Common myeloid progenitor, CD34-positive (primary cell): Measurements from ENCODE around the gene STEAP2.

ENCODE experiments used
- CTCF ChIA-PET: fragments of 350-600 bp; sonication (Branson Sonifier 250); formaldehyde crosslinking; loops from one replicate; lab custom pipeline; 2021; ENCODE audit warnings: antibody characterized with exemption; lab: Charles Lee
- POLR2A ChIA-PET: fragments of 350-600 bp; sonication (Branson Sonifier 250); formaldehyde crosslinking; loops from one replicate; lab custom pipeline; 2021; ENCODE audit warnings: antibody characterized with exemption; lab: Charles Lee
- DNase-seq, 3 donors: peaks; one replicate each; pipeline versions ENCODE4 v3.0.0 to v3.0.0-alpha.2; 2013
- H3K27ac ChIP-seq, 2 experiments: 1 replicate in 1 of 2; 2 replicates in 1 of 2; pipeline ENCODE4 v1.7.0; 2013; ENCODE audit warnings: inconsistent platforms in 2 of 2, low read length in 2 of 2, mild to moderate bottlenecking in 2 of 2, low read depth in 1 of 2, moderate library complexity in 1 of 2; ENCODE audit not compliant: severe bottlenecking in 2 of 2, insufficient read depth in 1 of 2, poor library complexity in 1 of 2
- H3K27me3 ChIP-seq, 5 experiments: replicated peaks in 2 of 5; 1 replicate in 3 of 5; 2 replicates in 2 of 5; pipeline versions ENCODE4 v1.6.1 to v1.7.0; 2013; ENCODE audit warnings: low read length in 4 of 5, mild to moderate bottlenecking in 2 of 5, moderate library complexity in 2 of 5, inconsistent platforms in 1 of 5; ENCODE audit not compliant: insufficient read depth in 5 of 5, control insufficient read depth in 4 of 5
- H3K36me3 ChIP-seq, 4 experiments: 1 replicate in 2 of 4; 2 replicates in 2 of 4; pipeline versions ENCODE4 v1.6.1 to v1.7.0; 2013; ENCODE audit warnings: low read length in 3 of 4, control low read depth in 1 of 4, mild to moderate bottlenecking in 1 of 4; ENCODE audit not compliant: control insufficient read depth in 4 of 4, insufficient read depth in 4 of 4
- H3K4me1 ChIP-seq, 4 experiments: 1 replicate in 3 of 4; 2 replicates in 1 of 4; pipeline versions ENCODE4 v1.6.1 to v1.7.1; 2013; ENCODE audit warnings: low read length in 3 of 4, mild to moderate bottlenecking in 3 of 4, control low read depth in 1 of 4, inconsistent platforms in 1 of 4, moderate library complexity in 1 of 4; ENCODE audit not compliant: control insufficient read depth in 4 of 4, insufficient read depth in 4 of 4; ENCODE audit errors: control extremely low read depth in 1 of 4
- H3K4me3 ChIP-seq, 7 experiments: 1 replicate in 4 of 7; 2 replicates in 3 of 7; pipeline versions ENCODE4 v1.5.1 to v1.7.0; 2013; ENCODE audit warnings: mild to moderate bottlenecking in 7 of 7, low read length in 6 of 7, moderate library complexity in 6 of 7, inconsistent platforms in 2 of 7, low read depth in 2 of 7, control low read depth in 1 of 7; ENCODE audit not compliant: insufficient read depth in 4 of 7, control insufficient read depth in 1 of 7; ENCODE audit errors: extremely low read depth in 1 of 7
- H3K9me3 ChIP-seq, 5 experiments: 1 replicate in 4 of 5; 2 replicates in 1 of 5; pipeline versions ENCODE4 v1.6.1 to v1.7.1; 2013; ENCODE audit warnings: low read length in 4 of 5, mild to moderate bottlenecking in 2 of 5, inconsistent platforms in 1 of 5, low read depth in 1 of 5, moderate library complexity in 1 of 5; ENCODE audit not compliant: control insufficient read depth in 4 of 5, insufficient read depth in 2 of 5; ENCODE audit errors: control extremely low read depth in 1 of 5
- WGBS: methylation state at CpG from one replicate; pipeline ENCODE4 v1.1.5; 2013; ENCODE audit not compliant: insufficient coverage; 5-methylcytosine and 5-hydroxymethylcytosine counted together

The STEAP2 gene

GRCh38 chr7:90222811-90223725, 11.5 kb downstream of the STEAP2 start:
- Histone ChIP-seq H3K9me3 (peaks cover 0 to 1% (median 0%) of the 10 kb centered on the region in 5 experiments), H3K4me3 (no peak overlapping the region), H3K4me1 (no peaks in the 10 kb centered on the region), H3K27ac (no peak overlapping the region), H3K27me3 (peaks cover 0 to 2% (median 0%) of the 10 kb centered on the region in 5 experiments), H3K36me3 (no peaks in the 10 kb centered on the region)
- DNase-seq: no peak
- CTCF ChIA-PET: interaction anchor here (1.0 to 1.7 kb wide), 2 partner anchors 12 to 188 kb away, joined by 3 to 4 read pairs; partner anchors contain the start of gene STEAP2
- WGBS: 100% methylated on average over 3 of the region's 5 CpGs
- POLR2A ChIA-PET: no interaction called here

GRCh38 chr7:90224195-90224594, 12.7 kb downstream of the STEAP2 start:
- Histone ChIP-seq H3K4me3 (no peak overlapping the region), H3K36me3 (no peaks in the 10 kb centered on the region), H3K27me3 (peaks cover 0 to 2% (median 0%) of the 10 kb centered on the region in 5 experiments), H3K4me1 (no peaks in the 10 kb centered on the region), H3K27ac (no peak overlapping the region), H3K9me3 (peaks cover 0 to 1% (median 0%) of the 10 kb centered on the region in 5 experiments)
- POLR2A ChIA-PET: no interaction called here
- 77% methylated on average over 3 of the region's 3 CpGs for WGBS
- CTCF ChIA-PET: no interaction called here
- no peak for DNase-seq

- 100% methylated on average over 2 of the region's 3 CpGs for WGBS
- H3K27me3 ChIP-seq: peaks cover 0 to 2% (median 0%) of the 10 kb centered on the region in 5 experiments
- H3K36me3 ChIP-seq: no peaks in the 10 kb centered on the region
- peaks cover 0 to 1% (median 0%) of the 10 kb centered on the region in 5 experiments for H3K9me3 ChIP-seq
- H3K4me3 ChIP-seq: no peak overlapping the region
- no peak for DNase-seq
- H3K27ac ChIP-seq: no peak overlapping the region
- ChIA-PET CTCF (no interaction called here), POLR2A (no interaction called here)
- H3K4me1 ChIP-seq: no peaks in the 10 kb centered on the region
Observed at GRCh38 chr7:90225181-90225580, 13.6 kb downstream of the STEAP2 start.

- DNase-seq: no peak
- Histone ChIP-seq H3K9me3 (peaks cover 0 to 1% (median 0%) of the 10 kb centered on the region in 5 experiments), H3K36me3 (no peaks in the 10 kb centered on the region), H3K27me3 (peaks cover 0 to 2% (median 0%) of the 10 kb centered on the region in 5 experiments), H3K4me3 (no peak overlapping the region), H3K4me1 (no peaks in the 10 kb centered on the region), H3K27ac (no peak overlapping the region)
- POLR2A ChIA-PET: no interaction called here
- 100% methylated on average over 1 of the region's 1 CpG for WGBS
- CTCF ChIA-PET: interaction anchor here (1.7 kb wide), 1 partner anchor 14 kb away, joined by 6 read pairs; the partner anchor contains the start of gene STEAP2
Observed at GRCh38 chr7:90225601-90226000, 14.1 kb downstream of the STEAP2 start.

- peaks cover 0 to 2% (median 0%) of the 10 kb centered on the region in 5 experiments for H3K27me3 ChIP-seq
- H3K9me3 ChIP-seq: peaks cover 0 to 1% (median 0%) of the 10 kb centered on the region in 5 experiments
- H3K4me3 ChIP-seq: no peak overlapping the region
- H3K36me3 ChIP-seq: no peaks in the 10 kb centered on the region
- ChIA-PET POLR2A (no interaction called here), CTCF (interaction anchor here (1.2 to 1.7 kb wide), 3 partner anchors 12 to 16 kb away, joined by 3 to 6 read pairs (median 5); partner anchors contain the start of gene STEAP2)
- no peak for DNase-seq
- H3K4me1 ChIP-seq: no peaks in the 10 kb centered on the region
- no peak overlapping the region for H3K27ac ChIP-seq
- 80% methylated on average over 2 of the region's 5 CpGs for WGBS
Observed at GRCh38 chr7:90227259-90227658, 15.7 kb downstream of the STEAP2 start.

GRCh38 chr7:90229682-90230081, 18.1 kb downstream of the STEAP2 start:
- peaks cover 0 to 1% (median 0%) of the 10 kb centered on the region in 5 experiments for H3K9me3 ChIP-seq
- ChIA-PET CTCF (interaction anchor here (1.0 kb wide), 1 partner anchor 14 kb away, joined by 3 read pairs; no protein-coding TSS in a partner anchor), POLR2A (no interaction called here)
- no peak for DNase-seq
- no peaks in the 10 kb centered on the region for H3K27me3 ChIP-seq
- H3K4me1 ChIP-seq: no peaks in the 10 kb centered on the region
- no peaks in the 10 kb centered on the region for H3K36me3 ChIP-seq
- no CpG with 5 or more reads among the region's 2 CpGs for WGBS
- H3K27ac ChIP-seq: no peak overlapping the region
- no peak overlapping the region for H3K4me3 ChIP-seq

- no CpG with 5 or more reads among the region's 2 CpGs for WGBS
- Histone ChIP-seq H3K36me3 (no peaks in the 10 kb centered on the region), H3K4me1 (no peaks in the 10 kb centered on the region), H3K27me3 (no peaks in the 10 kb centered on the region), H3K4me3 (no peak overlapping the region), H3K9me3 (no peaks in the 10 kb centered on the region), H3K27ac (no peak overlapping the region)
- no peak for DNase-seq
- ChIA-PET POLR2A (no interaction called here), CTCF (no interaction called here)
Observed at GRCh38 chr7:90230834-90231233, 19.3 kb downstream of the STEAP2 start.
